SU-DHL-6 (cell line): ENCODE measurements around the gene LBHD1.

Source experiments
- H2AFZ ChIP-seq: fragments of 200-600 bp; sonication (generic); 2 replicates; pipeline ENCODE4 v1.6.1; 2014; ENCODE audit warnings: low read depth, mild to moderate bottlenecking, moderate library complexity, mixed read lengths, antibody characterized with exemption, low read length; ENCODE audit not compliant: severe bottlenecking
- H3F3A ChIP-seq: fragments of 200-600 bp; shearing (Covaris generic); 2 replicates; pipeline ENCODE4 v1.6.0; 2016; ENCODE audit warnings: antibody characterized with exemption, mild to moderate bottlenecking; ENCODE audit not compliant: insufficient read depth
- H3K27ac ChIP-seq: fragments of 200-600 bp; sonication (generic); 2 replicates; pipeline ENCODE4 v1.5.1; 2016; ENCODE audit warnings: low read depth, mild to moderate bottlenecking, low read length, moderate library complexity, mixed read lengths
- H3K27me3 ChIP-seq: fragments of 200-600 bp; sonication (generic), shearing (Covaris generic); 2 replicates; pipeline ENCODE4 v1.6.0; 2014; ENCODE audit warnings: mild to moderate bottlenecking, low read length
- H3K36me3 ChIP-seq: fragments of 200-600 bp; sonication (generic); 2 replicates; pipeline ENCODE4 v1.6.1; 2014; ENCODE audit warnings: mild to moderate bottlenecking, low read length, mixed read lengths
- H3K4me2 ChIP-seq: fragments of 300-600, 200-600 bp; shearing (Covaris generic), sonication (generic); 2 replicates; pipeline ENCODE4 v1.6.0; 2014; ENCODE audit warnings: low read length, low read depth, mild to moderate bottlenecking; ENCODE audit not compliant: poor library complexity, severe bottlenecking
- H3K4me3 ChIP-seq: fragments of 200-600 bp; sonication (generic); 2 replicates; pipeline ENCODE4 v1.5.1; 2014; ENCODE audit warnings: antibody characterized with exemption, low read length, mild to moderate bottlenecking, mixed read lengths; ENCODE audit not compliant: insufficient read depth, poor library complexity, severe bottlenecking
- H3K79me2 ChIP-seq: fragments of 200-600 bp; sonication (generic); 2 replicates; pipeline ENCODE4 v1.6.1; 2014; ENCODE audit warnings: mild to moderate bottlenecking, low read length, moderate library complexity; ENCODE audit not compliant: insufficient read depth
- H3K9ac ChIP-seq: fragments of 200-600 bp; sonication (generic); 2 replicates; pipeline ENCODE4 v1.7.0; 2014; ENCODE audit warnings: mild to moderate bottlenecking, low read length
- H3K9me2 ChIP-seq: fragments of 200-600 bp; sonication (generic); replicated peaks from 2 replicates; pipeline ENCODE4 v1.6.1; 2014; ENCODE audit warnings: low read length; ENCODE audit not compliant: insufficient read depth
- H3K9me3 ChIP-seq: fragments of 200-600 bp; sonication (generic); 2 replicates; pipeline ENCODE4 v1.6.1; 2014; ENCODE audit warnings: low read length, mixed read lengths; ENCODE audit not compliant: insufficient read depth
- H4K20me1 ChIP-seq: fragments of 200-600 bp; sonication (generic); 2 replicates; pipeline ENCODE4 v1.6.1; 2014; ENCODE audit warnings: low read depth, mild to moderate bottlenecking, antibody characterized with exemption, low read length, moderate library complexity, mixed read lengths
- CTCF ChIP-seq: fragments of 200-600 bp; sonication (generic); IDR thresholded peaks from one replicate; pipeline ENCODE4 v1.5.1; 2017; ENCODE audit warnings: antibody characterized with exemption, mild to moderate bottlenecking, low read length, moderate library complexity; ENCODE audit not compliant: insufficient read depth, poor library complexity, severe bottlenecking
- EZH2phosphoT487 ChIP-seq: fragments of 200-600 bp; sonication (generic), shearing (Covaris generic); conservative IDR thresholded peaks from 2 replicates; pipeline ENCODE4 v1.6.1; 2018; ENCODE audit warnings: mild to moderate bottlenecking, antibody characterized with exemption, low read length, moderate library complexity, mixed read lengths

LBHD1 gene

GRCh38 chr11:62649486-62649885, 22.6 kb downstream of the LBHD1 start:
- TF ChIP-seq EZH2phosphoT487: no peak
- TF ChIP-seq CTCF: no peak
- Histone ChIP-seq H3K79me2 (peaks cover 41% of the 10 kb centered on the region), H3F3A (peaks cover 4% of the 10 kb centered on the region), H2AFZ (no peak overlapping the region), H4K20me1 (no peaks in the 10 kb centered on the region), H3K4me3 (no peak overlapping the region), H3K9me2 (no peaks in the 10 kb centered on the region), H3K9me3 (no peaks in the 10 kb centered on the region), H3K27ac (no peak overlapping the region), H3K36me3 (no peaks in the 10 kb centered on the region), H3K4me2 (no peak overlapping the region), H3K27me3 (no peaks in the 10 kb centered on the region), H3K9ac (no peak overlapping the region)

DNA sequence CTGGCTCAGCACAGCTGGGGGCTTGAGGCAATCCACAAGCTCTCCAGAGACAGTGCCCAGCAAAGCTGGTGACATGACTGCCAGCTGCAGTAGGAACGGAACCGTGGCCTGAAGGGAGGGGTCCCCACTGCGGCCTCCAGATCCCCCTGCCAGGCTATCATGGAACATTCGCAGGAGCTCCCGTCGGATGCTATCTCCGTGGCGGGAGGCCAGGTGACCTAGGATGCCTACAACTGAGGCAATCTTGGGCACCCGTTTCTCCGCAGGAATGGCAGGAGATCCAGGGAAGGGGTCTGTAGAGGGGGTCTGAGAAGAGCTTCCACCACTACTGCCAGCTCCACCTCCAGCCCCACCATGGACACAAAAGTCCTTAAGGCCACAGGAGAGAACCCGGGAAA, 23.1 kb downstream of the LBHD1 start:
- peaks cover 46% of the 10 kb centered on the region for H3K79me2 ChIP-seq
- no peak overlapping the region for H3K4me2 ChIP-seq
- H3K4me3 ChIP-seq: no peak overlapping the region
- TF ChIP-seq EZH2phosphoT487 (no peak), CTCF (no peak)
- no peaks in the 10 kb centered on the region for H4K20me1 ChIP-seq
- peaks cover 4% of the 10 kb centered on the region for H3F3A ChIP-seq
- H3K36me3 ChIP-seq: no peaks in the 10 kb centered on the region
- no peaks in the 10 kb centered on the region for H3K9me2 ChIP-seq
- no peak overlapping the region for H3K27ac ChIP-seq
- H3K27me3 ChIP-seq: no peaks in the 10 kb centered on the region
- no peaks in the 10 kb centered on the region for H3K9me3 ChIP-seq
- no peak overlapping the region for H2AFZ ChIP-seq
- H3K9ac ChIP-seq: no peak overlapping the region

DNA sequence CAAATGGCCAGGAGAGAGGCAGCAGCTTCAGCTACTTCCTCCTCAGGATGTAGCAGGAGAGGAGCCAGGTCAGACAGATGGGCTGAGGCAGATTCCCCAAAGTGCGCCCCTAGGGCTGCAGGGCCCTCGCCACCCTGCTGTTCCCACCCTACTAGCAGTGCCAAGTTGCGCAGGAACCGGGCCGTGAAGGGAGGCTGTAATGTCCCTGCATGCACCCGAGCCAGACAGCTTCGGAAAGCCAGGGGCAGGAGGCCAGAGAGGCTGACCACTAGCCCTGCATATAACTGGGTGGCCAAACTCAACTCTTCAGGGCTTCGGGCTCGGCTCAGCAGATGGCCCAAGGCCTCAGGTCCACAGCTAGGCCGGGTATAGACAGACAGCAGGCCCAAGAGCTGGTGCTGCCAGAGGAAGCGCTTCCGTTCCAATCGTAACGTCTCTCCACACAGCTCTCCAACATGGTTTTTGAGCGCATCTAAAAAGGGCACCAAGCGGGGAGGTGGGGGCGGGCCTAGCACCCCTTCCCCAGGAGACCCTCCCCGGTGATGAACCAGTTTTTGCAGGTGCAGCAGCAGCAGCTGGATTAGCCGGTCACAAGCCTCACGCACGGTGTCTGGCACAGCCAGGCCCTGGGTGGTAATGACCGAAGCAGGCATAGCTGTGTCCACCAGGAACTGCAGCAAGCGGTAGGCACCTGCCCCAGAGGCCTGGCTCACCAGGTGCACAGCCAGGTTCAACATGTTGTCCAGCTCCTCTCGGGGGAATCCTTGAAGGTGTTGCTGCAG, 23.7 kb downstream of the LBHD1 start:
- peaks cover 52% of the 10 kb centered on the region for H3K79me2 ChIP-seq
- H3K9ac ChIP-seq: no peak overlapping the region
- no peaks in the 10 kb centered on the region for H3K9me2 ChIP-seq
- no peak overlapping the region for H3K4me3 ChIP-seq
- no peak overlapping the region for H2AFZ ChIP-seq
- H3K27ac ChIP-seq: no peak overlapping the region
- H3K4me2 ChIP-seq: no peak overlapping the region
- H3K9me3 ChIP-seq: no peaks in the 10 kb centered on the region
- H3F3A ChIP-seq: peaks cover 4% of the 10 kb centered on the region
- H3K27me3 ChIP-seq: no peaks in the 10 kb centered on the region
- TF ChIP-seq CTCF (no peak), EZH2phosphoT487 (no peak)
- H4K20me1 ChIP-seq: no peaks in the 10 kb centered on the region
- H3K36me3 ChIP-seq: no peaks in the 10 kb centered on the region
